HAP-1 (cell line): ENCODE results near the gene MAGEB4.
"Not testable (repeated sequence)": the region's sequence is repeated elsewhere in the genome, so short reads cannot be mapped to it uniquely, and the experiment has no call there.

ENCODE experiments used
- DNase-seq, 2 experiments: peaks; one replicate each; pipeline ENCODE4 v3.0.0-alpha.2; 2016 to 2020; ENCODE audit warnings: low spot score in 2 of 2
- H3K27me3 ChIP-seq: fragments of 250-450 bp; sonication (Bioruptor Pico); 2 replicates; pipeline ENCODE4 v1.5.1; 2020; ENCODE audit warnings: low read depth, mild to moderate bottlenecking, moderate library complexity
- H3K36me3 ChIP-seq: fragments of 250-450 bp; sonication (Bioruptor Pico); replicated peaks from 2 replicates; pipeline ENCODE4 v1.5.1; 2020; ENCODE audit warnings: mild to moderate bottlenecking
- H3K4me1 ChIP-seq: fragments of 250-450 bp; sonication (Bioruptor Pico); 2 replicates; pipeline ENCODE4 v1.5.1; 2020; ENCODE audit warnings: mild to moderate bottlenecking
- H3K4me3 ChIP-seq: fragments of 250-450 bp; sonication (Bioruptor Pico); 2 replicates; pipeline ENCODE4 v1.5.1; 2020; ENCODE audit warnings: mild to moderate bottlenecking, moderate library complexity
- H3K9me3 ChIP-seq: fragments of 250-450 bp; sonication (Bioruptor Pico); 2 replicates; pipeline ENCODE4 v1.5.1; 2020; ENCODE audit warnings: mild to moderate bottlenecking, moderate library complexity
- in situ Hi-C: fragments of 300-500 bp; cut with MboI; formaldehyde crosslinking; loops from 3 replicates; pipeline ENCODE4 v1.14.3; 2020; ENCODE audit warnings: low sequenced_read_pairs, inconsistent platforms, mixed read lengths

The MAGEB4 gene

GRCh38 chrX:30241724-30242415 is at the start of gene MAGEB4:
MAGEB4 (plus strand) TSS chrX:30242000; CDS start chrX:30242136, 136 bp downstream.
- Histone ChIP-seq H3K36me3 (no peaks in the 10 kb centered on the region), H3K27me3 (no peaks in the 10 kb centered on the region), H3K9me3 (no peaks in the 10 kb centered on the region), H3K4me3 (no peak within 1 kb of the TSS), H3K4me1 (no peaks in the 10 kb centered on the region)
- in situ Hi-C loops: no loop called here
- DNase-seq: no peak

- DNase-seq, H3K27me3 ChIP-seq, H3K36me3 ChIP-seq, H3K4me1 ChIP-seq, H3K9me3 ChIP-seq, in situ Hi-C loops, H3K4me3 ChIP-seq: not testable (repeated sequence)
Observed at GRCh38 chrX:30193910-30194309, 47.9 kb upstream of the MAGEB4 start.

- H3K4me3 ChIP-seq: no peak overlapping the region
- H3K27me3 ChIP-seq: no peaks in the 10 kb centered on the region
- H3K36me3 ChIP-seq: no peaks in the 10 kb centered on the region
- in situ Hi-C loops: no loop called here
- no peaks in the 10 kb centered on the region for H3K4me1 ChIP-seq
- DNase-seq: peak; percentile 36 to 61
- H3K9me3 ChIP-seq: no peaks in the 10 kb centered on the region
Observed at GRCh38 chrX:30196322-30196721, 45.5 kb upstream of the MAGEB4 start.

GRCh38 chrX:30212172-30212571 is 29.6 kb upstream of the MAGEB4 start:
- in situ Hi-C loops: no loop called here
- Histone ChIP-seq H3K9me3 (no peaks in the 10 kb centered on the region), H3K4me3 (no peak overlapping the region), H3K36me3 (no peaks in the 10 kb centered on the region), H3K4me1 (no peaks in the 10 kb centered on the region), H3K27me3 (no peaks in the 10 kb centered on the region)
- no peak for DNase-seq

- Histone ChIP-seq H3K4me1 (peaks cover 3% of the 10 kb centered on the region; the same call in 1 of the 2 replicates), H3K4me3 (no peak within 1 kb of the TSS), H3K36me3 (no peaks in the 10 kb centered on the region), H3K27me3 (no peaks in the 10 kb centered on the region), H3K9me3 (no peaks in the 10 kb centered on the region)
- no peak for DNase-seq
- in situ Hi-C loops: no loop called here
Observed at GRCh38 chrX:30215357-30215843, 26.4 kb upstream of the MAGEB4 start, which contains the start of gene MAGEB2. MAGEB2 (plus strand) TSS chrX:30215563; CDS start chrX:30218581, 3,018 bp downstream.

- no peak for DNase-seq
- no peaks in the 10 kb centered on the region for H3K36me3 ChIP-seq
- in situ Hi-C loops: no loop called here
- no peaks in the 10 kb centered on the region for H3K27me3 ChIP-seq
- H3K4me1 ChIP-seq: peaks cover 3% of the 10 kb centered on the region; the same call in 1 of the 2 replicates
- H3K9me3 ChIP-seq: no peaks in the 10 kb centered on the region
- H3K4me3 ChIP-seq: no peak overlapping the region
Observed at GRCh38 chrX:30217465-30217864, 24.3 kb upstream of the MAGEB4 start.

GRCh38 chrX:30219372-30219771 is 22.4 kb upstream of the MAGEB4 start:
- in situ Hi-C loops: no loop called here

GRCh38 chrX:30220661-30221060 is 21.1 kb upstream of the MAGEB4 start:
- no peaks in the 10 kb centered on the region for H3K36me3 ChIP-seq
- in situ Hi-C loops: no loop called here
- H3K27me3 ChIP-seq: no peaks in the 10 kb centered on the region
- H3K4me1 ChIP-seq: peaks cover 3% of the 10 kb centered on the region; the same call in 1 of the 2 replicates
- no peak for DNase-seq
- H3K9me3 ChIP-seq: no peaks in the 10 kb centered on the region
- no peak overlapping the region for H3K4me3 ChIP-seq

More at GRCh38 chrX:30219372-30219771, 22.4 kb upstream of the MAGEB4 start:
- Histone ChIP-seq H3K4me3 (no peak overlapping the region), H3K36me3 (no peaks in the 10 kb centered on the region), H3K4me1 (peaks cover 3% of the 10 kb centered on the region; the same call in 1 of the 2 replicates), H3K27me3 (no peaks in the 10 kb centered on the region), H3K9me3 (no peaks in the 10 kb centered on the region)
- no peak for DNase-seq

- in situ Hi-C loops: no loop called here
- Histone ChIP-seq H3K4me3 (no peak overlapping the region), H3K36me3 (no peaks in the 10 kb centered on the region), H3K4me1 (peaks cover 3% of the 10 kb centered on the region; the same call in 1 of the 2 replicates), H3K9me3 (no peaks in the 10 kb centered on the region), H3K27me3 (no peaks in the 10 kb centered on the region)
- DNase-seq: no peak
Observed at GRCh38 chrX:30224536-30224935, 17.3 kb upstream of the MAGEB4 start.

- in situ Hi-C loops: no loop called here
- DNase-seq: no peak
- H3K36me3 ChIP-seq: no peaks in the 10 kb centered on the region
Observed at GRCh38 chrX:30228526-30228925, 13.3 kb upstream of the MAGEB4 start.

GRCh38 chrX:30230395-30230794 is 11.4 kb upstream of the MAGEB4 start, which contains the start of gene MAGEB3:
MAGEB3 (plus strand) TSS chrX:30230657; CDS start chrX:30235925, 5,268 bp downstream.
- in situ Hi-C loops: no loop called here
- Histone ChIP-seq H3K4me1 (no peaks in the 10 kb centered on the region), H3K36me3 (no peaks in the 10 kb centered on the region), H3K27me3 (no peaks in the 10 kb centered on the region), H3K4me3 (no peak within 1 kb of the TSS), H3K9me3 (no peaks in the 10 kb centered on the region)
- no peak for DNase-seq

More at GRCh38 chrX:30228526-30228925, 13.3 kb upstream of the MAGEB4 start:
- no peaks in the 10 kb centered on the region for H3K4me1 ChIP-seq
- no peaks in the 10 kb centered on the region for H3K27me3 ChIP-seq
- no peak overlapping the region for H3K4me3 ChIP-seq
- H3K9me3 ChIP-seq: no peaks in the 10 kb centered on the region

- Histone ChIP-seq H3K27me3 (no peaks in the 10 kb centered on the region), H3K4me3 (no peak within 1 kb of the TSS), H3K4me1 (no peaks in the 10 kb centered on the region), H3K36me3 (no peaks in the 10 kb centered on the region), H3K9me3 (no peaks in the 10 kb centered on the region)
- in situ Hi-C loops: no loop called here
- DNase-seq: peak in 1 of 2 experiments; percentile 17
Observed at GRCh38 chrX:30246769-30247489, 5.1 kb downstream of the MAGEB4 start, which contains the start of gene MAGEB1. MAGEB1 (plus strand) TSS chrX:30247146; CDS start chrX:30250494, 3,348 bp downstream.

- H3K9me3 ChIP-seq: no peaks in the 10 kb centered on the region
- no peaks in the 10 kb centered on the region for H3K27me3 ChIP-seq
- no peak overlapping the region for H3K4me3 ChIP-seq
- in situ Hi-C loops: no loop called here
- H3K36me3 ChIP-seq: no peaks in the 10 kb centered on the region
- no peak for DNase-seq
- no peaks in the 10 kb centered on the region for H3K4me1 ChIP-seq
Observed at GRCh38 chrX:30248854-30249253, 7.1 kb downstream of the MAGEB4 start.

- no peak for DNase-seq
- Histone ChIP-seq H3K4me1 (no peaks in the 10 kb centered on the region), H3K9me3 (no peaks in the 10 kb centered on the region), H3K27me3 (no peaks in the 10 kb centered on the region), H3K36me3 (no peaks in the 10 kb centered on the region), H3K4me3 (no peak overlapping the region)
- in situ Hi-C loops: no loop called here
Observed at GRCh38 chrX:30253257-30253656, 11.5 kb downstream of the MAGEB4 start.
